Activated CD4-positive, alpha-beta T cell treated with anti-CD3 and anti-CD28 coated beads, Interleukin-2, amount 10 ng/mL, durations not matched to agents 7 days and 5 days (primary cell): Measurements from ENCODE around the gene BCR. TPM values are rescaled to one million over a fixed set of nuclear protein-coding genes. Genes with fewer than 3 reads are reported as not detected.

Source experiments
- CTCF ChIA-PET: fragments of 350-600 bp; sonication (Branson Sonifier 250); formaldehyde crosslinking; loops from one replicate; lab custom pipeline; 2021; ENCODE audit warnings: antibody characterized with exemption; lab: Charles Lee
- POLR2A ChIA-PET: fragments of 350-600 bp; sonication (Branson Sonifier 250); formaldehyde crosslinking; loops from one replicate; lab custom pipeline; 2021; ENCODE audit warnings: antibody characterized with exemption; lab: Charles Lee
- DNase-seq: peaks from one replicate; pipeline ENCODE4 v3.0.0-alpha.2; 2020
- H3K27ac Mint-ChIP-seq: one replicate; pipeline ENCODE4 v1.8.0; 2021; ENCODE audit warnings: mild to moderate bottlenecking, moderate library complexity, mixed read lengths
- H3K27me3 Mint-ChIP-seq: one replicate; pipeline ENCODE4 v1.8.0; 2021; ENCODE audit warnings: mixed read lengths
- H3K36me3 Mint-ChIP-seq: one replicate; pipeline ENCODE4 v1.8.0; 2021; ENCODE audit warnings: low read depth, mixed read lengths
- H3K4me1 Mint-ChIP-seq: one replicate; pipeline ENCODE4 v1.8.0; 2021; ENCODE audit warnings: mixed read lengths
- H3K4me3 Mint-ChIP-seq: one replicate; pipeline ENCODE4 v1.8.0; 2021; ENCODE audit warnings: mild to moderate bottlenecking, moderate library complexity, mixed read lengths
- H3K9me3 Mint-ChIP-seq: one replicate; pipeline ENCODE4 v1.8.0; 2021; ENCODE audit warnings: mixed read lengths
- total RNA-seq, 2 experiments: library from RNA; stranded (reverse); gene quantifications; one replicate each; pipeline ENCODE4 v1.2.3, GENCODE V29; 2021

Gene BCR
- total RNA-seq, 2 experiments from 2014 or later, result 45.6 to 48.1 TPM

DNA sequence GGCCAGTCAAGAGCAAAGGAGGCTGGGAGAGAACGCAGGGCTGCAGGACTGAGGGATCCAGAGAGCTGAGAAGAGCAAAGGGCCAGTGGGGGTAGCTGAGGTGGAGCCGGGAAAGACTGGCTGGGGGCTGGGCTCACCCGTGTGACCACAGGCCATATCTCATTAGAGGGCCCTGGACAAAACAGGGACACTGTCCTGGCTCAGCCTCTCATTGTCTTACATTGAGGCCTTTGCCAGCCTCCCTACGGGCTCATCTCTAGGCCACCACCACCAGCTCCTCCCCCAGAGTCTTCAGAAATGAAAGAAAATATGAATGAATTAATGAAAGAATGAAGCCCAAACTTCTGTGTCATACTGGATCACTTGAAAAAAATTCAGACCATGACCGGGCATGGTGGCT, 25.8 kb upstream of the BCR start:
- H3K27me3 Mint-ChIP-seq, result no peaks in the 10 kb centered on the region
- no peaks in the 10 kb centered on the region for H3K9me3 Mint-ChIP-seq
- no peak overlapping the region for H3K27ac Mint-ChIP-seq
- H3K4me1 Mint-ChIP-seq, result peaks cover 16% of the 10 kb centered on the region
- ChIA-PET POLR2A (no interaction called here), CTCF (no interaction called here)
- no peak overlapping the region for H3K4me3 Mint-ChIP-seq
- H3K36me3 Mint-ChIP-seq, result no peaks in the 10 kb centered on the region
- DNase-seq, result no peak

DNA sequence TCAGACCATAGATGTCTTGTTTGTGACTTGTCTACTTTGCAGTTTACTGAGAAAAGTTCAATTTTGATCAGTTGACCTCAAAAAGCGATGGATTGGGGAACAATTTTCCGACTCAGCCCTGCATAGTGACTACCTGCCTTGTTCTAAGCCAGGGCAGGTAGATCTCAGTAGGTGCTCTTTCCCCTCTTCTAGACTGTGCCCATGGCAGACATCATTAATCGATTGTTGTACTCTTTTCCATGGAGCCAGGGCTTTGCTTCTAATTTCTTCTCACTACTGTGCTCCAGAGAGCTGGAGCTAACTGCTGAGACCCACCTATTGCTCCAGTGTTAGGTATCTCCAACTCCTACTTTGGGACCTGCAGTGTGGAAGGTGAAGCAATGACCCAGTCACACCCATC, 25.2 kb upstream of the BCR start:
- POLR2A ChIA-PET, result no interaction called here
- H3K27me3 Mint-ChIP-seq, result no peaks in the 10 kb centered on the region
- H3K9me3 Mint-ChIP-seq, result no peaks in the 10 kb centered on the region
- CTCF ChIA-PET, result interaction anchor here (0.7 kb wide), 1 partner anchor 9 kb away, joined by 3 read pairs; no protein-coding TSS in a partner anchor
- DNase-seq, result no peak
- H3K36me3 Mint-ChIP-seq, result no peaks in the 10 kb centered on the region
- no peak overlapping the region for H3K4me3 Mint-ChIP-seq
- H3K27ac Mint-ChIP-seq, result no peak overlapping the region
- peaks cover 16% of the 10 kb centered on the region for H3K4me1 Mint-ChIP-seq

DNA sequence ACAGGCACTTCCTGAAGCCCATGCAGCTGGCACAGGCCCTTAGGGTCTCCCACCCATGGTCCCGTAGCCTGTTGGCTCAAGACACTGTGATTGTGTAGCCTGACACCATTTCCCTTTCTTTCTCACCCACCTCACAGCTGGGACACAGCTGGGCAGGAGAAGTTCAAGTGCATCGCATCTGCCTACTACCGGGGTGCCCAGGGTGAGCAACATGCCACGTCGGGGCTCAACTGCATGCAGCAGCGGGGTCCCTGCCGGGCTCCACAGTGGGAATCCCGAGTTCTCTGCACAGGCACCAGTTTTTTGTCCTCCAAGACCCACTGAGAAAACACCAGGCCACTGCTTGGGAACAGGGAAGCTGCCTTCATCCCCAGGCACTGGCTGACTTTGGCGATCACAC, 24.5 kb upstream of the BCR start:
- no peaks in the 10 kb centered on the region for H3K9me3 Mint-ChIP-seq
- peaks cover 16% of the 10 kb centered on the region for H3K4me1 Mint-ChIP-seq
- ChIA-PET POLR2A (no interaction called here), CTCF (interaction anchor here (1.8 kb wide), 1 partner anchor 10 kb away, joined by 5 read pairs; the partner anchor contains the start of gene RAB36)
- H3K4me3 Mint-ChIP-seq, result no peak overlapping the region
- no peaks in the 10 kb centered on the region for H3K36me3 Mint-ChIP-seq
- no peak for DNase-seq
- no peaks in the 10 kb centered on the region for H3K27me3 Mint-ChIP-seq
- no peak overlapping the region for H3K27ac Mint-ChIP-seq

DNA sequence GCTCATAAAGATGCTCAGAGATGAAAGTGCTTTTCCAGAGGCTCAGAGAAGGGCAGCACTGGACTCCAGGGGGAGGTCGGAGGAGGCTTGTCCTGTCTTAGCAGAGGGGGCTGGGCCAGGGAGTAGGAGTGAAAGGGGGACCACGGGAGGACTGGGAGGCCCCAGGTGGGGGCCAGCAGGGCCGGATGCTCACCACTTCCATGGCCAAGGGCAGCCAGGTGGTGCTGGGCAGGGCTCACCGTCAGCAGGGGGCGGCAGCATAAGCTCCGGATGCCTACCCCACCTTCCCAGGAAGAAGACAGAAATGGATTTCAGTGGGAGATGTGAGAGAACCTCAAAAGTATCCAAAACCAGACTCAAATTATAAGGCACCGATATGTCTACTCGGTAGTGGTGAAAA, 24.0 kb upstream of the BCR start:
- ChIA-PET CTCF (interaction anchor here (1.8 kb wide), 1 partner anchor 10 kb away, joined by 5 read pairs; the partner anchor contains the start of gene RAB36), POLR2A (no interaction called here)
- Mint-ChIP-seq H3K27me3 (no peaks in the 10 kb centered on the region), H3K4me1 (peaks cover 16% of the 10 kb centered on the region), H3K36me3 (no peaks in the 10 kb centered on the region), H3K4me3 (no peak overlapping the region), H3K27ac (peak overlapping the region; percentile 60), H3K9me3 (no peaks in the 10 kb centered on the region)
- DNase-seq, result no peak

DNA sequence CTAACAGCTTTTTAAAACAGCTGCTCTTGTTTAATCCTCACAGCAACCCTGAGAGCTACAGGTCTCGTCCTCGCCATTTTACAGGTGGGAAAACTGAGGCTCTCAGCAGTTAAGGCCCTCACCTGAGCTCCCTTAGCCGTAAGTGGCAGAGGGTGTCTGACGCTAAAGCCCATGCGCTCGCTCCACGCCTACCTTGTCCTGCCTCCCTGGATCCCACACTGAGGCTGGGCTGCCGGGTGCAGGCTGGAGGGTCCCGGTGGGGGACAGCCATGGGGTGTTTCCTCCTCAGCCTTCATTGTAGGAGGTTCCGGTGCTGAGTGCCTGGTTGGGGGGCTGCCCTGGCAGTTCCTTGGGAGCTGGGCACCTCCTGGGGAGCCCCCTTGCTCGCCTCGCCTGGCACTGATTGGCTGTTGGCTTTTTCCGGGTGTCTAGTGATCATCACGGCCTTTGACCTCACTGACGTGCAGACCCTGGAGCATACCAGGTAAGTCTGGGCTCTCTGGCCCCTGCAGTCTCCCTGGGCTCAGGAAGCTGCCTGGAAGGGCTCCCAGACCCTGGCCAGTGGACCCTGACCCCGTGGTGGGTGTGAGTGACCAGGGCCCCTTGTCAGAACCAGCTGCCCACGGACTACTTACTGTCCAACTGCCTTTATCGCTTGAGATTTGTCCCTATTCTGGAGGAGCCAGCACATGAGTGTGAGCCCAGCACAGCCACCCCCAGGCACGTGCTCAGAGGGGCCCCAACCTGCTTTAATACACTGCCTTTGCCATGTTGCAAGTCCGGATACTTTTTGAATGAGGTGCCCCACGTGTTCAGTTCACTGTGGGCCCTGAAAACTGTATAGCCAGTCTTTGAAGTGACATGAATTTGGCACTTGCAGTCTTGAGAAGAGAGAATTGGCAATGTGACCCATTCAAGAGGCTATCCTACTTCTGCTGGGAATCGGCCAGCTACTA, 22.5 kb upstream of the BCR start:
- peaks cover 13% of the 10 kb centered on the region for H3K4me1 Mint-ChIP-seq
- no peaks in the 10 kb centered on the region for H3K9me3 Mint-ChIP-seq
- no peak overlapping the region for H3K4me3 Mint-ChIP-seq
- no peaks in the 10 kb centered on the region for H3K36me3 Mint-ChIP-seq
- no peaks in the 10 kb centered on the region for H3K27me3 Mint-ChIP-seq
- ChIA-PET POLR2A (no interaction called here), CTCF (interaction anchor here (1.4 to 1.8 kb wide), 2 partner anchors 12 to 124 kb away, joined by 3 to 5 read pairs; partner anchors contain the start of gene RAB36)
- no peak for DNase-seq
- H3K27ac Mint-ChIP-seq, result no peak overlapping the region

DNA sequence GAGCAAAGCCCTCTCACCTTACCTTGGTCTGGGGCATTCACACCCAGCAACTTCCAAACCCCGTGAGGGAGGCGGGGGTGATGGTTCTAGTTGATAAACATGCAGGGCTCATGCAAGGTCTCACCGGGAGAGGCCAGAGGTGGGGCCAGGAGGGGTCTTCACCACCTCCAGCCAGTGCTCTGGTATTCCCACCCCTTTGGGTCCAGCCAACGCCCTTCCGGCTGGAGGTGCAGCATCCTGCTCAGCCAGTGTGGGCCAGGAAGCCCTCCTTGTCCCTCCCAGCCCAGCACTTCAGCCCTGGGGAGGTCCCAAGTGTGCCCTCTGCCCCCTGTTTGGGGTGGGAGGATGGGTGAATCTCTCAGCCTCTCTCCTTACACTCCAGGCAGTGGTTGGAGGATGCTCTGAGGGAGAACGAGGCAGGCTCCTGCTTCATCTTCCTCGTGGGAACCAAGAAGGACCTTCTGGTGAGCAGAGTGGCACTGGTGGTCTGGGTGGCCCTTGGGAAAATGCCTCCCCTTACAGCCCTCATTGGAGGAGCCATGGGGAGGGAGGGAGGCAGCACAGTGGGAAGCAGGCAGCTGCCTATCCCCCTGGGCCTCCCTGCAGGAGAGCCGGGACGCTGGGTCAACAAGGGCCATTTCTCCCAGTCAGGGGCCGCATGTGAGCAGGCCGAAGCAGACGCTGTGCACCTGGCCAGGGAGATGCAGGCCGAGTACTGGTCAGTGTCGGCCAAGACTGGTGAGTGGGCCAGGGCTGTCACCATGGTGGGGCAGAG, 21.6 kb upstream of the BCR start:
- ChIA-PET CTCF (interaction anchor here (1.4 kb wide), 1 partner anchor 123 kb away, joined by 3 read pairs; no protein-coding TSS in a partner anchor), POLR2A (no interaction called here)
- no peak for DNase-seq
- Mint-ChIP-seq H3K4me3 (no peak overlapping the region), H3K27ac (no peak overlapping the region), H3K27me3 (no peaks in the 10 kb centered on the region), H3K36me3 (no peaks in the 10 kb centered on the region), H3K4me1 (peaks cover 5% of the 10 kb centered on the region), H3K9me3 (no peaks in the 10 kb centered on the region)

DNA sequence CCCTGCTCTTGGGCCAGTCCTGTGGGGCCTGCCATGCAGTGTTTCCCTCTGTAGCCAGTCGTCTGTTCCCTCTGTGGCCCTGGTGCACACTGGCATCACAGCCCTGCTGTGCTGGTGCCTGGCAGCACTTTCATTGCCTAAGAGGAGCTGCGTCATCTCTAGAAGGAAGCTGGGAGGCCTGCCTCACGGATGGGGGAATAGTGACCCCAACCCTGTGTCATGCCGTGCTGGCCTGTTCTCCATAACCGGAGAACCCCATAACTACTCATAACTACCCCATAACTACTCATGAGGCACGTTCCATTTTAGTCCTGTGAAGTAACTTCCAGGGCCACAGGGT, 21.0 kb upstream of the BCR start:
- H3K4me1 Mint-ChIP-seq, result peaks cover 3% of the 10 kb centered on the region
- no peak overlapping the region for H3K4me3 Mint-ChIP-seq
- DNase-seq, result no peak
- no peaks in the 10 kb centered on the region for H3K36me3 Mint-ChIP-seq
- H3K27me3 Mint-ChIP-seq, result no peaks in the 10 kb centered on the region
- ChIA-PET CTCF (no interaction called here), POLR2A (no interaction called here)
- no peaks in the 10 kb centered on the region for H3K9me3 Mint-ChIP-seq
- no peak overlapping the region for H3K27ac Mint-ChIP-seq

DNA sequence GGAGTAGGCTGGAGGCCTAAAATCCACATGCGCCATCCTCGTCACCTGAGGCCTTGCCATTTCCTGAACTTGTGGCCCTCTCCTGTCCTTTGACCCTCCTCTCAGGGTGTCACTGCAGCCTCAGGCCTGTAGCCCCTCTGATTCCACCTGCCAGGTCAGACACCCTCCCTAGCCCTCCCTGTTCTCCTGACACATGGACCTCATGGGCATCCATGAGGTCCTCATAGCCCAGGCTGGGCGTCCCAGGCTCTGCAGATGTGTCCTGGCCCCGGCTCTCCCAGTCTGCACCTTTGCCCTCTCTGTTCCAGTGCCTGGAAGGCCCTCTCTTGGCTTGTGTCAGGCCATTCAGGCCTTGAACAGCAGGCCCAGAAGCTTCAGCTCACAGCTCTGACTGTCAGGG, 19.3 kb upstream of the BCR start:
- Mint-ChIP-seq H3K27me3 (no peaks in the 10 kb centered on the region), H3K36me3 (no peaks in the 10 kb centered on the region), H3K27ac (no peak overlapping the region), H3K4me3 (no peak overlapping the region), H3K4me1 (no peaks in the 10 kb centered on the region), H3K9me3 (no peaks in the 10 kb centered on the region)
- CTCF ChIA-PET, result no interaction called here
- POLR2A ChIA-PET, result no interaction called here
- no peak for DNase-seq

DNA sequence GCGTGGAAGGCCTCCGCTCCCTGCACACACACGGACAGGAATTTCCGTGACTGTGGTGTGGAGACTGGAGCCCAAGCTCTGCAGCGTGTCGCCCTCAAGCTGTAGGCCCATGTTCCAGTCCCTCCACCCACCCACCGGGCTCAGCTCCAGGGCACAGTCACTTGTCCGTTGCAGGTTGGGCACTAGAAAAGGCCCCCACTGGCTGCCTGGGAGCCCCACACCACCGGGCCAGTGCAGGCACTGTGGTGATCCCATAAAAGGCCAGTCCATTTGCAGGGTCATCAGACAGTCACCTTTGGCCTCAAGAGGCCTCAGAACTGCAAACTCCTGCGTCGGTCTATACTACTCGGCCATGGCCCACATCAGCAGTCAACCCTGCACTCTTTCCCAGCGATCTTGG, 18.7 kb upstream of the BCR start:
- Mint-ChIP-seq H3K4me3 (no peak overlapping the region), H3K4me1 (no peaks in the 10 kb centered on the region), H3K9me3 (no peaks in the 10 kb centered on the region), H3K36me3 (no peaks in the 10 kb centered on the region), H3K27ac (no peak overlapping the region), H3K27me3 (no peaks in the 10 kb centered on the region)
- DNase-seq, result no peak
- CTCF ChIA-PET, result no interaction called here
- POLR2A ChIA-PET, result no interaction called here

DNA sequence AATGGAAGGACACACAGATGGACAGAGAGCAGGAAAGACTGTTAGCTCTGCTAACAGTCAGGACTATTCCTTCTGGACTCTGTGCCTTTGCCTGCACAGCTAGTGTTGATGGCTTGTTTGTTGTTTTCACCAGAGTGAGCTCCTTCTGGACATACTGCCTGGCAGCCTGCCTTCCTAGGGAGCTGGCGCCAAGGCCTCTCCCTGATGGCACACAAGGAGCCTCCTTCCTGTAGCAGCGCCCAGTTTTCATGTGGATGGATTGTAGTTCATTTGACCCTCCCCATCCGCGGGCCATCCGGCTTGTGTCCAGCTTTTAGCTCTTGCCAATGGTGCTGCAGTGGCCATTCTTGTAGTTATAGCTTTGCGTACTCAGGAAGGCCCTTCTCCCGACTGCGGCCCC, 16.6 kb upstream of the BCR start:
- ChIA-PET CTCF (interaction anchor here (0.6 to 2.4 kb wide), 3 partner anchors 11 to 118 kb away, joined by 3 to 10 read pairs (median 5); no protein-coding TSS in a partner anchor), POLR2A (no interaction called here)
- Mint-ChIP-seq H3K36me3 (no peaks in the 10 kb centered on the region), H3K9me3 (no peaks in the 10 kb centered on the region), H3K4me3 (no peak overlapping the region), H3K4me1 (no peaks in the 10 kb centered on the region), H3K27me3 (no peaks in the 10 kb centered on the region), H3K27ac (no peak overlapping the region)
- DNase-seq, result no peak

DNA sequence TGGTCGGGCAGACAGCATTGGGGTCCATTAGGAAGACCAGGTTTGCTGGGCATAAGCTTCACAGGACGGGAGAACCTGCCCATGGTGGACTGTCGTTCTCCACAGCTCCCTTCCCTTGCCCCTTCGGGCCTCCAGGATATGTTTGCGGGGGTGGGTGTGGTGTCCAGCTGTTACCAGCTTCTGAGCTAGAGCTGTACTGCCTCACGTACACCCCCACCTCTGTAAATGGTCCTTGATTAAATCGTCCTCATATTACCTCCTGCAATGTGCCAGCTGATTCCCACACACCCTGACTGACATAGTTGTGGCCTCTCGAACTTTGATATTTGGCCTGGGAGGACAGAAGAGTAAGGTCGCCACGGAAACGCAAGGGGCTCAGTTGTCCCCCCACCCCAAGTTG, 16.2 kb upstream of the BCR start:
- Mint-ChIP-seq H3K27me3 (no peaks in the 10 kb centered on the region), H3K36me3 (no peaks in the 10 kb centered on the region), H3K4me1 (no peaks in the 10 kb centered on the region), H3K4me3 (no peak overlapping the region), H3K9me3 (no peaks in the 10 kb centered on the region), H3K27ac (no peak overlapping the region)
- CTCF ChIA-PET, result interaction anchor here (0.7 to 2.4 kb wide), 2 partner anchors 13 to 118 kb away, joined by 5 to 10 read pairs; no protein-coding TSS in a partner anchor
- POLR2A ChIA-PET, result no interaction called here
- no peak for DNase-seq

DNA sequence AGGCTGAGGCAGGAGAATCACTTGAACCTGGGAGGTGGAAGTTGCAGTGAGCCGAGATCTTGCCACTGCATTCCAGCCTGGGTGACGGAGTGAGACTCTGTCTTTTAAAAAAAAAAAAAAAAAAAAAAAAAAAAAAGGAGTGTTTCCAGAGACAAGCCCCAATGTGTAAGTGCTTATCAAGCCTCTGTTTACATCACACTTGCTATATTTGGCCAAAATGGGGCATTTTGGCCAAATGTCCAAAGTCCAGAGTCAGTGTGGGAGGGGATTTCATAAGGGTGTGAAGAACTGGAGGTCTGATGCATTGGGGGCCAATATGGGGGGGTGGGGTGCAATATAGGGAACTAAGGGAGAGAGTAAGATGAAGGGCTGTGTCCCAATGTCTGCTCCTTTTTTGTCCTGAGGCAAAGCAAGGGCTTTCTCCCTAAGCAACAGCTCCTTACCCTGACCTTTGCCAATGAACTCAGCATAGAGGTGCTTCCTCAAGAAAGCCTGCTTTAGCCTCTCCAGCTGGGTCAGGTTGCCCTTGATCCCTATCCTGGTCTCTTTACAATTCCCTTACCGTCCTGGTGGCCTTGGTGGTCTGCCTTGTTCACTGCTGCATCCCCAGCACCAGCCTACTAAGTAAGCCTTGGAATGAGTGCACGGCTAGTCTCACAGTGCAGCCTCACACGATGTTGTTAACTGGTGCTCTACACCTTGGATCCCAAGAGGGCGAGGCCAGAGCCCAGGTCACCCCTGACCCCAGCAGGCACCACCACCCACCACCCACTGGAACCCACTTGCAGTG, 14.1 kb upstream of the BCR start:
- POLR2A ChIA-PET, result no interaction called here
- Mint-ChIP-seq H3K4me3 (no peak overlapping the region), H3K27me3 (no peaks in the 10 kb centered on the region), H3K9me3 (no peaks in the 10 kb centered on the region), H3K36me3 (no peaks in the 10 kb centered on the region), H3K27ac (no peak overlapping the region), H3K4me1 (no peaks in the 10 kb centered on the region)
- no peak for DNase-seq
- CTCF ChIA-PET, result interaction anchor here (1.2 kb wide), 1 partner anchor 116 kb away, joined by 3 read pairs; no protein-coding TSS in a partner anchor
